A673 (cell line): Measurements from ENCODE around the gene SRP72. TPM values are rescaled to one million over a fixed set of nuclear protein-coding genes. Genes with fewer than 3 reads are reported as not detected.
A peak's percentile ranks its signal among the peaks of the same experiment; 100 is the strongest.

Source experiments
- BruUV-seq: library from RNA; stranded (reverse); fragments of 400-500 nt; replicated peaks from 2 replicates; lab custom pipeline; 2021; lab: Mats Ljungman, UMichigan
- CTCF ChIA-PET: fragments of 300-600 bp; sonication (Branson Sonifier 250); formaldehyde crosslinking; loops from one replicate; lab custom pipeline; 2022; ENCODE audit warnings: antibody characterized with exemption; lab: Charles Lee
- POLR2A ChIA-PET: fragments of 300-600 bp; sonication (Branson Sonifier 250); formaldehyde crosslinking; loops from one replicate; lab custom pipeline; 2022; ENCODE audit warnings: antibody characterized with exemption; ENCODE audit not compliant: low non-redundant PET; lab: Charles Lee
- DNase-seq: peaks from one replicate; pipeline ENCODE4 v3.0.0-alpha.2; 2015; ENCODE audit warnings: low spot score
- H3K27ac ChIP-seq: fragments of 200-600 bp; sonication (generic); 2 replicates; pipeline ENCODE4 v1.5.1; 2016; ENCODE audit warnings: mixed run types, low read depth, mild to moderate bottlenecking, mixed read lengths, antibody characterized with exemption, low read length; ENCODE audit not compliant: poor library complexity, severe bottlenecking
- H3K27me3 ChIP-seq: fragments of 200-600 bp; sonication (generic); replicated peaks from 2 replicates; pipeline ENCODE4 v1.6.1; 2017; ENCODE audit warnings: mixed run types, low read depth, mild to moderate bottlenecking, mixed read lengths, antibody characterized with exemption, low read length; ENCODE audit not compliant: insufficient read depth, poor library complexity
- H3K36me3 ChIP-seq: fragments of 200-600 bp; sonication (generic); 2 replicates; pipeline ENCODE4 v1.6.1; 2016; ENCODE audit warnings: mixed run types, mild to moderate bottlenecking, mixed read lengths, antibody characterized with exemption, low read length; ENCODE audit not compliant: insufficient read depth, poor library complexity, severe bottlenecking
- H3K4me1 ChIP-seq: fragments of 200-600 bp; sonication (generic); 2 replicates; pipeline ENCODE4 v1.6.1; 2017; ENCODE audit warnings: mixed run types, mild to moderate bottlenecking, mixed read lengths, antibody characterized with exemption, low read length; ENCODE audit not compliant: insufficient read depth, poor library complexity, severe bottlenecking
- H3K4me3 ChIP-seq: fragments of 200-600 bp; sonication (generic); 2 replicates; pipeline ENCODE4 v1.5.1; 2016; ENCODE audit warnings: low read depth, mixed run types, mild to moderate bottlenecking, mixed read lengths, low read length; ENCODE audit not compliant: poor library complexity, severe bottlenecking
- H3K9me3 ChIP-seq: fragments of 200-600 bp; sonication (generic); 2 replicates; pipeline ENCODE4 v1.6.1; 2016; ENCODE audit warnings: mixed run types, low read depth, mild to moderate bottlenecking, mixed read lengths, antibody characterized with exemption, low read length; ENCODE audit not compliant: poor library complexity, severe bottlenecking
- EZH2 ChIP-seq: fragments of 200-600 bp; sonication (generic); IDR thresholded peaks from 2 replicates; pipeline ENCODE4 v1.6.1; 2017; ENCODE audit warnings: borderline replicate concordance, low read depth, mild to moderate bottlenecking, mixed read lengths, antibody characterized with exemption, low read length; ENCODE audit not compliant: poor library complexity, severe bottlenecking
- intact Hi-C: fragments of 100-400 bp; cut with micrococcal nuclease; formaldehyde crosslinking; loops from one replicate; pipeline ENCODE4 v1.10.0; 2022; ENCODE audit not compliant: unreplicated experiment
- total RNA-seq: library from RNA; stranded (reverse); gene quantifications from 2 replicates; pipeline ENCODE4 v1.2.3, GENCODE V29; 2021
- TF ChIP-seq, protein P1 (sequence below): fragments of 300-800, 200-600 bp; sonication (generic); conservative IDR thresholded peaks from 2 replicates; pipeline ENCODE4 v1.5.1; 2017; ENCODE audit warnings: low read depth, mild to moderate bottlenecking, antibody characterized with exemption, low read length, moderate library complexity, mixed read lengths

The SRP72 gene
- total RNA-seq, 1 experiment from 2014 or later: 82.9 TPM

DNA sequence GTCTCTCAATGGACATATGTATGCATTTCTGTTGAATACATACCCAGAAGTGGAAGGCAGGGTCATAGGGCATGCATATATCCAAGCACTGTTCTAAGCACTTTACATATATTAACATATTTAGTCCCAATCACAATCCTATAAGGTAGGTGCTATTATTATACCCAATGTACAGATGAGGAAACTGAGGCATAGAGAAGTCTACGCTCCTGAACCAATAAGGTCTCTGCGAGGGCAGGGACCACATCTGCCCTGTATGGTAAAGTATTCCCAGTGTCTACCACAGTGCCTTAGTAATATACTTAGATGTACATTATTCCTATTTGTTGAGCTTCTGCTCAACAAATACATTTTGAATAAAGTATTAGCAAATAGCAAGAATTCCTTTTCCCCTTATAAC lies 37.2 kb upstream of the SRP72 start:
- H3K36me3 ChIP-seq: no peaks in the 10 kb centered on the region
- BruUV-seq: no TSS peak
- H3K4me3 ChIP-seq: no peak overlapping the region
- H3K27me3 ChIP-seq: no peaks in the 10 kb centered on the region
- H3K4me1 ChIP-seq: peaks cover 7% of the 10 kb centered on the region
- no peak for DNase-seq
- ChIA-PET POLR2A (no interaction called here), CTCF (no interaction called here)
- intact Hi-C loops: no loop called here
- H3K9me3 ChIP-seq: no peaks in the 10 kb centered on the region
- TF ChIP-seq EZH2: no peak
- TF ChIP-seq, protein P1, sequence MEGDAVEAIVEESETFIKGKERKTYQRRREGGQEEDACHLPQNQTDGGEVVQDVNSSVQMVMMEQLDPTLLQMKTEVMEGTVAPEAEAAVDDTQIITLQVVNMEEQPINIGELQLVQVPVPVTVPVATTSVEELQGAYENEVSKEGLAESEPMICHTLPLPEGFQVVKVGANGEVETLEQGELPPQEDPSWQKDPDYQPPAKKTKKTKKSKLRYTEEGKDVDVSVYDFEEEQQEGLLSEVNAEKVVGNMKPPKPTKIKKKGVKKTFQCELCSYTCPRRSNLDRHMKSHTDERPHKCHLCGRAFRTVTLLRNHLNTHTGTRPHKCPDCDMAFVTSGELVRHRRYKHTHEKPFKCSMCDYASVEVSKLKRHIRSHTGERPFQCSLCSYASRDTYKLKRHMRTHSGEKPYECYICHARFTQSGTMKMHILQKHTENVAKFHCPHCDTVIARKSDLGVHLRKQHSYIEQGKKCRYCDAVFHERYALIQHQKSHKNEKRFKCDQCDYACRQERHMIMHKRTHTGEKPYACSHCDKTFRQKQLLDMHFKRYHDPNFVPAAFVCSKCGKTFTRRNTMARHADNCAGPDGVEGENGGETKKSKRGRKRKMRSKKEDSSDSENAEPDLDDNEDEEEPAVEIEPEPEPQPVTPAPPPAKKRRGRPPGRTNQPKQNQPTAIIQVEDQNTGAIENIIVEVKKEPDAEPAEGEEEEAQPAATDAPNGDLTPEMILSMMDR: no peak
- no peak overlapping the region for H3K27ac ChIP-seq

DNA sequence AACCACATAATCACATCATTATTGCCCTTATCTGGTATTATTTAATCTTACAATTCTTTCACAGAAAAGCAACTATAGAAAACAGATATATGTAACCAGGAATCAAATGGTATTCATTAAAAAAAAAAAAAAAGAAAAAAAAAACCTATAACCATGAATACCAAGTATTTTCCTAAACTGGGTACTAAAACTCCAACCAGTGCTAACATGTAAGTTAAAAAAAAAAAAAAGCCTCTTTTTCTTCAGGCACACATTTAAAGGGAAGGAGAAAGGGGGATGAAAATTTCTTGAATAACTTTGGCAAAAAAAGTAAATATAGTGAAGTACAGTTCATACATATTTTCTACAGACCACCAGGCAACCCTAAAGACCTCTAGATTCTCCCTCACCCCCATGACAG lies 34.1 kb upstream of the SRP72 start:
- no peak for TF ChIP-seq EZH2
- TF ChIP-seq, protein P1: no peak
- Histone ChIP-seq H3K4me1 (peaks cover 2% of the 10 kb centered on the region), H3K27ac (no peak overlapping the region), H3K9me3 (no peaks in the 10 kb centered on the region), H3K4me3 (no peak overlapping the region), H3K36me3 (no peaks in the 10 kb centered on the region), H3K27me3 (no peaks in the 10 kb centered on the region)
- POLR2A ChIA-PET: no interaction called here
- BruUV-seq: no TSS peak
- CTCF ChIA-PET: no interaction called here
- DNase-seq: no peak
- intact Hi-C loops: no loop called here

DNA sequence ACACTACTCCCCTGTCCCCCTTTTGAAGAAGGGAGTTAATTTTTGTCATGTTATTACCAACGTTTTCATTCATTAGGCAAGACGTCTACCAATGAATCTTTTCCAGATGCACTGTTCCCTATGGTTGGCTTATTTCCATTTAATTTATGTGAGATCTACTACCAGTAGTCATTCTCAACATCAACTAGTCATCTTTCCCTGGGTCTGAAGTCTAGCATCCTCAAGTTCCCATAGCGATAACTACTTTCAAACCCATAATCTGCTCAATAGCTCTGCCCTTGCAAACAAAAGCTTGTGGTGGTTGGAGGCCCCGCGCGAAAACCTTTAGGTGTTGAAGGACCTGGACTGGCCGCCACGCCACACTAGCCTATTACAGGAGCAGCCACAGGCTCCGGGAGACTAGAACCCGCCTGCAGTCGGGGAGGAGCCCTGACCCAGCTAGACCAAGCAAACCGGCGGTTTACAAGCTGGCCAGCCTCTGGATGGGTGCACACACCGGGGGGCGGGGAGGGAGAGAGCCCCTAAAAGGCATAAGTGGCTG lies 32.7 kb upstream of the SRP72 start:
- BruUV-seq: no TSS peak

More for the DNA sequence above, 32.7 kb upstream of the SRP72 start:
- POLR2A ChIA-PET: interaction anchor here (0.5 kb wide), 1 partner anchor 1120 kb away, joined by 3 read pairs; no protein-coding TSS in a partner anchor
- H3K27me3 ChIP-seq: no peaks in the 10 kb centered on the region
- peak overlapping the region; percentile 93 for H3K27ac ChIP-seq
- no peaks in the 10 kb centered on the region for H3K36me3 ChIP-seq
- peaks cover 3% of the 10 kb centered on the region for H3K4me1 ChIP-seq
- intact Hi-C loops: no loop called here
- DNase-seq: peak; percentile 30
- peak overlapping the region; percentile 82 for H3K4me3 ChIP-seq
- CTCF ChIA-PET: no interaction called here
- no peak for TF ChIP-seq EZH2
- TF ChIP-seq, protein P1: no peak
- H3K9me3 ChIP-seq: no peaks in the 10 kb centered on the region
